ENCODE measurements around the gene GTF2A1.
A peak's percentile ranks its signal among the peaks of the same experiment; 100 is the strongest.
"Not testable (repeated sequence)": the region's sequence is repeated elsewhere in the genome, so short reads cannot be mapped to it uniquely, and the experiment has no call there.

GTF2A1 gene

GRCh38 chr14:81224222-81224621 is 3.5 kb upstream of the GTF2A1 start:
- DNase-seq = no peak

- not testable (repeated sequence) for DNase-seq
Measured at GRCh38 chr14:81223788-81224187, 3.0 kb upstream of the GTF2A1 start.

GRCh38 chr14:81222691-81223090 is 1.9 kb upstream of the GTF2A1 start:
- DNase-seq = no peak

- DNase-seq = no peak
Measured at GRCh38 chr14:81222126-81222525, 1.4 kb upstream of the GTF2A1 start.

- DNase-seq = peak; percentile 47
Measured at GRCh38 chr14:81221579-81222102, 882 bp upstream of the GTF2A1 start.

- DNase-seq = no peak
Measured at GRCh38 chr14:81220580-81220829, 254 bp downstream of the GTF2A1 start.

GRCh38 chr14:81219759-81220579 is 790 bp downstream of the GTF2A1 start:
- peak; percentile 65 for DNase-seq

GRCh38 chr14:81219210-81219758 is 1.5 kb downstream of the GTF2A1 start:
- peak; percentile 97 for DNase-seq

GRCh38 chr14:81211844-81212243 is 8.9 kb downstream of the GTF2A1 start:
- no peak for DNase-seq

- DNase-seq = no peak
Measured at GRCh38 chr14:81209167-81209836, 11.5 kb downstream of the GTF2A1 start.

GRCh38 chr14:81208489-81208888 is 12.3 kb downstream of the GTF2A1 start:
- DNase-seq = no peak

GRCh38 chr14:81206115-81206514 is 14.6 kb downstream of the GTF2A1 start:
- DNase-seq = no peak

GRCh38 chr14:81205639-81206038 is 15.1 kb downstream of the GTF2A1 start:
- no peak for DNase-seq

- no peak for DNase-seq
Measured at GRCh38 chr14:81200054-81200453, 20.7 kb downstream of the GTF2A1 start.

- no peak for DNase-seq
Measured at GRCh38 chr14:81199084-81199483, 21.7 kb downstream of the GTF2A1 start.

- no peak for DNase-seq
Measured at GRCh38 chr14:81198651-81199050, 22.1 kb downstream of the GTF2A1 start.

- no peak for DNase-seq
Measured at GRCh38 chr14:81193924-81194633, 26.7 kb downstream of the GTF2A1 start.

GRCh38 chr14:81192594-81192993 is 28.2 kb downstream of the GTF2A1 start:
- DNase-seq = no peak

- DNase-seq = no peak
Measured at GRCh38 chr14:81187832-81188522, 32.8 kb downstream of the GTF2A1 start.

GRCh38 chr14:81179631-81180030 is 41.1 kb downstream of the GTF2A1 start:
- DNase-seq = no peak

- no peak for DNase-seq
Measured at GRCh38 chr14:81178063-81178462, 42.7 kb downstream of the GTF2A1 start.

- no peak for DNase-seq
Measured at GRCh38 chr14:81177225-81177624, 43.5 kb downstream of the GTF2A1 start.

GRCh38 chr14:81176241-81176640 is 44.5 kb downstream of the GTF2A1 start:
- no peak for DNase-seq

Data from NCI-H510A treated with DMSO at 0.1 percent for 48 hours (cell line).